Fibroblast of lung (primary cell): ENCODE results near the gene MED31.

Source experiments
- CTCF ChIP-seq, 2 donors: IDR thresholded peaks in 1 of 2; conservative IDR thresholded peaks in 1 of 2; 1 replicate in 1 of 2; 2 replicates in 1 of 2; pipeline ENCODE4 v1.5.1; 2011 to 2012; ENCODE audit warnings: low read length in 2 of 2, control low read depth in 1 of 2, inconsistent platforms in 1 of 2, low read depth in 1 of 2, mild to moderate bottlenecking in 1 of 2
- EZH2 ChIP-seq: IDR thresholded peaks from 2 replicates; pipeline ENCODE4 v1.5.1; 2012; ENCODE audit warnings: low read length, control low read depth, mild to moderate bottlenecking; ENCODE audit errors: missing control alignments

GRCh38 chr17:6660101-6660500 lies 8.7 kb upstream of the MED31 start:
- TF ChIP-seq CTCF (conservative IDR thresholded peaks at IDR 0.05 in 1 of 2, IDR thresholded peaks at IDR 0.05 in 1 of 2; ENCODE audit: low read depth in 1 of 2, low read length in 2 of 2) (no peak), EZH2 (no peak)
